ENCODE data around the gene PTPRO.

Gene PTPRO

GRCh38 chr12:15527201-15528080, 205.1 kb downstream of the PTPRO start:
- Histone ChIP-seq H3K79me2 (ENCODE audit: low read length) (no peaks in the 10 kb centered on the region), H3K4me1 (ENCODE audit: low read length) (peaks cover 23% of the 10 kb centered on the region), H2AFZ (ENCODE audit: low read depth, low read length) (peak overlapping the region; percentile 63), H3K27ac (ENCODE audit: low read length) (no peak overlapping the region), H3K27me3 (ENCODE audit: low read depth, low read length) (peaks cover 7% of the 10 kb centered on the region; the same call in 1 of the 2 replicates), H3K9me3 (ENCODE audit: insufficient read depth, low read length) (0 out of 2 replicates have a peak, but pooled peaks cover 6% of the 10 kb centered on the region), H3K9ac (ENCODE audit: low read length) (peak overlapping the region; percentile 13; the same call in 1 of the 2 replicates), H3K4me2 (ENCODE audit: low read length) (peak overlapping the region; percentile 60), H4K20me1 (ENCODE audit: insufficient read depth, low read length) (no peaks in the 10 kb centered on the region), H3K4me3 (ENCODE audit: low read length) (peak overlapping the region; percentile 41), H3K36me3 (replicated peaks; ENCODE audit: low read depth, low read length) (no peaks in the 10 kb centered on the region)
- TF ChIP-seq EZH2phosphoT487 (IDR thresholded peaks at IDR 0.05; ENCODE audit: low read depth): no peak
- peak; percentile 51 for TF ChIP-seq CTCF (IDR thresholded peaks at IDR 0.05; ENCODE audit: low read depth, low read length)

GRCh38 chr12:15528666-15529065, 206.4 kb downstream of the PTPRO start:
- TF ChIP-seq EZH2phosphoT487 (IDR thresholded peaks at IDR 0.05; ENCODE audit: low read depth) (no peak), CTCF (IDR thresholded peaks at IDR 0.05; ENCODE audit: low read depth, low read length) (no peak)
- no peaks in the 10 kb centered on the region for H4K20me1 ChIP-seq (ENCODE audit: insufficient read depth, low read length)
- H2AFZ ChIP-seq (ENCODE audit: low read depth, low read length): no peak overlapping the region
- H3K79me2 ChIP-seq (ENCODE audit: low read length): no peaks in the 10 kb centered on the region
- H3K27me3 ChIP-seq (ENCODE audit: low read depth, low read length): peaks cover 7% of the 10 kb centered on the region; the same call in 1 of the 2 replicates
- H3K36me3 ChIP-seq (replicated peaks; ENCODE audit: low read depth, low read length): no peaks in the 10 kb centered on the region
- no peak overlapping the region for H3K4me2 ChIP-seq (ENCODE audit: low read length)
- 0 out of 2 replicates have a peak, but pooled peaks cover 6% of the 10 kb centered on the region for H3K9me3 ChIP-seq (ENCODE audit: insufficient read depth, low read length)
- H3K4me1 ChIP-seq (ENCODE audit: low read length): peaks cover 35% of the 10 kb centered on the region
- no peak overlapping the region for H3K4me3 ChIP-seq (ENCODE audit: low read length)
- H3K27ac ChIP-seq (ENCODE audit: low read length): no peak overlapping the region
- no peak overlapping the region for H3K9ac ChIP-seq (ENCODE audit: low read length)

GRCh38 chr12:15530361-15530760, 208.1 kb downstream of the PTPRO start:
- 0 out of 2 replicates have a peak, but pooled peaks cover 6% of the 10 kb centered on the region for H3K9me3 ChIP-seq (ENCODE audit: insufficient read depth, low read length)
- H3K4me1 ChIP-seq (ENCODE audit: low read length): peaks cover 50% of the 10 kb centered on the region
- no peak overlapping the region for H3K4me2 ChIP-seq (ENCODE audit: low read length)
- H3K27me3 ChIP-seq (ENCODE audit: low read depth, low read length): no peaks in the 10 kb centered on the region
- no peak overlapping the region for H2AFZ ChIP-seq (ENCODE audit: low read depth, low read length)
- TF ChIP-seq EZH2phosphoT487 (IDR thresholded peaks at IDR 0.05; ENCODE audit: low read depth) (no peak), CTCF (IDR thresholded peaks at IDR 0.05; ENCODE audit: low read depth, low read length) (no peak)
- H4K20me1 ChIP-seq (ENCODE audit: insufficient read depth, low read length): no peaks in the 10 kb centered on the region
- H3K79me2 ChIP-seq (ENCODE audit: low read length): no peaks in the 10 kb centered on the region
- no peak overlapping the region for H3K27ac ChIP-seq (ENCODE audit: low read length)
- H3K36me3 ChIP-seq (replicated peaks; ENCODE audit: low read depth, low read length): no peaks in the 10 kb centered on the region
- H3K9ac ChIP-seq (ENCODE audit: low read length): no peak overlapping the region
- no peak overlapping the region for H3K4me3 ChIP-seq (ENCODE audit: low read length)

- Histone ChIP-seq H3K36me3 (replicated peaks; ENCODE audit: low read depth, low read length) (no peaks in the 10 kb centered on the region), H3K4me2 (ENCODE audit: low read length) (peak overlapping the region; percentile 47), H3K27me3 (ENCODE audit: low read depth, low read length) (no peaks in the 10 kb centered on the region), H3K9me3 (ENCODE audit: insufficient read depth, low read length) (0 out of 2 replicates have a peak, but pooled peaks cover 6% of the 10 kb centered on the region), H4K20me1 (ENCODE audit: insufficient read depth, low read length) (no peaks in the 10 kb centered on the region), H2AFZ (ENCODE audit: low read depth, low read length) (peak overlapping the region; percentile 43), H3K4me1 (ENCODE audit: low read length) (peaks cover 40% of the 10 kb centered on the region), H3K79me2 (ENCODE audit: low read length) (no peaks in the 10 kb centered on the region), H3K9ac (ENCODE audit: low read length) (no peak overlapping the region), H3K27ac (ENCODE audit: low read length) (peak overlapping the region; percentile 2; the same call in 1 of the 2 replicates), H3K4me3 (ENCODE audit: low read length) (no peak overlapping the region)
- TF ChIP-seq EZH2phosphoT487 (IDR thresholded peaks at IDR 0.05; ENCODE audit: low read depth) (no peak), CTCF (IDR thresholded peaks at IDR 0.05; ENCODE audit: low read depth, low read length) (peak; percentile 88)
Observed at GRCh38 chr12:15532364-15532977, 210.2 kb downstream of the PTPRO start.
